ENCODE data around the gene PANK1. TPM values are rescaled to one million over a fixed set of nuclear protein-coding genes. Genes with fewer than 3 reads are reported as not detected.

PANK1 gene
- total RNA-seq, 1 experiment from 2014 or later = 24.0 TPM

- Histone ChIP-seq H3K27me3 (replicated peaks; ENCODE audit: control insufficient read depth, insufficient read depth, low read length) (no peaks in the 10 kb centered on the region), H3K9me3 (no peaks in the 10 kb centered on the region), H3K4me1 (peaks cover 1% of the 10 kb centered on the region), H3K36me3 (ENCODE audit: control insufficient read depth, insufficient read depth, low read length) (no peaks in the 10 kb centered on the region), H3K4me3 (ENCODE audit: low read depth, low read length) (no peak overlapping the region)
- CTCF ChIA-PET = no interaction called here
- intact Hi-C loops (cut with micrococcal nuclease; ENCODE audit: unreplicated experiment) = no loop called here
- no peak for TF ChIP-seq CTCF (IDR thresholded peaks at IDR 0.05; ENCODE audit: insufficient read depth in 1 of 2, low read depth in 1 of 2, low read length in 1 of 2, severe bottlenecking in 1 of 2, unreplicated experiment in 1 of 2)
- DNase-seq = no peak
- H3K27me3 Mint-ChIP-seq (ENCODE audit: insufficient read depth, unreplicated experiment) = peaks cover 3% of the 10 kb centered on the region
- no peaks in the 10 kb centered on the region for H3K36me3 Mint-ChIP-seq (ENCODE audit: insufficient read depth, unreplicated experiment)
- no peak overlapping the region for H3K4me3 Mint-ChIP-seq (ENCODE audit: unreplicated experiment)
- peaks cover 2% of the 10 kb centered on the region for H3K4me1 Mint-ChIP-seq (ENCODE audit: low read depth, unreplicated experiment)
- no TSS peak for BruUV-seq (replicated peaks)
- H3K27ac Mint-ChIP-seq (ENCODE audit: unreplicated experiment) = no peak overlapping the region
- H3K9me3 Mint-ChIP-seq (ENCODE audit: unreplicated experiment) = no peaks in the 10 kb centered on the region
- POLR2A ChIA-PET = no interaction called here
These were observed 45.0 kb upstream of the PANK1 start for GRCh38 chr10:89690027-89690426.

- no TSS peak for BruUV-seq (replicated peaks)
- no peak overlapping the region for H3K4me3 Mint-ChIP-seq (ENCODE audit: unreplicated experiment)
- no peak overlapping the region for H3K27ac Mint-ChIP-seq (ENCODE audit: unreplicated experiment)
- H3K27me3 Mint-ChIP-seq (ENCODE audit: insufficient read depth, unreplicated experiment) = peaks cover 3% of the 10 kb centered on the region
- no peaks in the 10 kb centered on the region for H3K9me3 Mint-ChIP-seq (ENCODE audit: unreplicated experiment)
- TF ChIP-seq CTCF (IDR thresholded peaks at IDR 0.05; ENCODE audit: insufficient read depth in 1 of 2, low read depth in 1 of 2, low read length in 1 of 2, severe bottlenecking in 1 of 2, unreplicated experiment in 1 of 2) = no peak
- DNase-seq = no peak
- Histone ChIP-seq H3K4me1 (no peaks in the 10 kb centered on the region), H3K36me3 (ENCODE audit: control insufficient read depth, insufficient read depth, low read length) (no peaks in the 10 kb centered on the region), H3K4me3 (ENCODE audit: low read depth, low read length) (no peak overlapping the region), H3K9me3 (no peaks in the 10 kb centered on the region), H3K27me3 (replicated peaks; ENCODE audit: control insufficient read depth, insufficient read depth, low read length) (no peaks in the 10 kb centered on the region)
- intact Hi-C loops (cut with micrococcal nuclease; ENCODE audit: unreplicated experiment) = no loop called here
- H3K36me3 Mint-ChIP-seq (ENCODE audit: insufficient read depth, unreplicated experiment) = no peaks in the 10 kb centered on the region
- CTCF ChIA-PET = no interaction called here
- no peaks in the 10 kb centered on the region for H3K4me1 Mint-ChIP-seq (ENCODE audit: low read depth, unreplicated experiment)
- POLR2A ChIA-PET = no interaction called here
These were observed 40.9 kb upstream of the PANK1 start for GRCh38 chr10:89685936-89686335.

GRCh38 chr10:89684604-89685003 lies 39.6 kb upstream of the PANK1 start:
- CTCF ChIA-PET = no interaction called here
- Mint-ChIP-seq H3K27ac (ENCODE audit: unreplicated experiment) (no peak overlapping the region), H3K36me3 (ENCODE audit: insufficient read depth, unreplicated experiment) (no peaks in the 10 kb centered on the region), H3K4me1 (ENCODE audit: low read depth, unreplicated experiment) (no peaks in the 10 kb centered on the region), H3K4me3 (ENCODE audit: unreplicated experiment) (no peak overlapping the region), H3K9me3 (ENCODE audit: unreplicated experiment) (no peaks in the 10 kb centered on the region), H3K27me3 (ENCODE audit: insufficient read depth, unreplicated experiment) (peaks cover 3% of the 10 kb centered on the region)
- intact Hi-C loops (cut with micrococcal nuclease; ENCODE audit: unreplicated experiment) = no loop called here
- no peaks in the 10 kb centered on the region for H3K27me3 ChIP-seq (replicated peaks; ENCODE audit: control insufficient read depth, insufficient read depth, low read length)
- no TSS peak for BruUV-seq (replicated peaks)
- no peaks in the 10 kb centered on the region for H3K36me3 ChIP-seq (ENCODE audit: control insufficient read depth, insufficient read depth, low read length)
- H3K4me3 ChIP-seq (ENCODE audit: low read depth, low read length) = no peak overlapping the region
- no peak for DNase-seq
- H3K4me1 ChIP-seq = no peaks in the 10 kb centered on the region
- POLR2A ChIA-PET = interaction anchor here (0.6 to 1.6 kb wide), 2 partner anchors 11 to 17 kb away, joined by 5 read pairs; partner anchors contain the start of gene KIF20B
- no peak for TF ChIP-seq CTCF (IDR thresholded peaks at IDR 0.05; ENCODE audit: insufficient read depth in 1 of 2, low read depth in 1 of 2, low read length in 1 of 2, severe bottlenecking in 1 of 2, unreplicated experiment in 1 of 2)
- no peaks in the 10 kb centered on the region for H3K9me3 ChIP-seq

Measured in Caco-2 (cell line).